Erythroblast (primary cell): ENCODE data around the gene TRAF2.

Experiments
- GATA1 ChIP-seq: IDR thresholded peaks from 2 replicates; pipeline ENCODE4 v1.6.1; 2011; ENCODE audit warnings: low read depth, mild to moderate bottlenecking, control low read depth, low read length, moderate library complexity
- POLR2A ChIP-seq: IDR thresholded peaks from 2 replicates; pipeline ENCODE4 v1.6.1; 2011; ENCODE audit warnings: mild to moderate bottlenecking, low read length

GRCh38 chr9:136962701-136963248 is 76.5 kb downstream of the TRAF2 start:
- no peak for TF ChIP-seq POLR2A
- TF ChIP-seq GATA1, result no peak
